SK-N-SH (cell line): Measurements from ENCODE around the gene LCN10. TPM values are rescaled to one million over a fixed set of nuclear protein-coding genes. Genes with fewer than 3 reads are reported as not detected.

Source experiments
- CTCF ChIA-PET: fragments of 300-600, 350-600 bp; formaldehyde crosslinking; extraction: SDS; loops from one replicate; lab custom pipeline; 2021; lab: Yijun Ruan, JAX
- POLR2A ChIA-PET: fragments of 350-600 bp; sonication (Branson Sonifier 250); formaldehyde crosslinking; extraction: SDS; loops from one replicate; lab custom pipeline; 2020; ENCODE audit warnings: antibody characterized with exemption, inconsistent platforms; lab: Yijun Ruan, JAX
- DNase-seq: peaks from one replicate; pipeline ENCODE4 v3.0.0; 2012
- H2AFZ ChIP-seq: fragments of 200-600 bp; sonication (generic); 2 replicates; pipeline ENCODE4 v1.8.1; 2016; ENCODE audit warnings: antibody characterized with exemption, mild to moderate bottlenecking, low read depth
- H3F3A ChIP-seq: fragments of 200-600 bp; sonication (generic); replicated peaks from 2 replicates; pipeline ENCODE3; 2016; ENCODE audit warnings: antibody characterized with exemption, mild to moderate bottlenecking; ENCODE audit not compliant: insufficient read depth
- H3K27ac ChIP-seq, 2 experiments: fragments of 200-500 bp in 1 of 2; fragments of 200-600 bp in 1 of 2; sonication (Bioruptor generic) in 1 of 2; sonication (generic), shearing (Covaris generic) in 1 of 2; 2 replicates each; pipeline versions ENCODE4 v1.5.1 to v1.6.1; 2014 to 2016; ENCODE audit warnings: low read depth in 2 of 2, inconsistent platforms in 1 of 2, low read length in 1 of 2, mild to moderate bottlenecking in 1 of 2, mixed read lengths in 1 of 2
- H3K27me3 ChIP-seq: fragments of 200-600 bp; sonication (generic), shearing (Covaris generic); 2 replicates; pipeline ENCODE4 v1.6.1; 2016; ENCODE audit warnings: mixed run types; ENCODE audit not compliant: insufficient read depth
- H3K36me3 ChIP-seq, 2 experiments: fragments of 200-500 bp in 1 of 2; fragments of 200-600 bp in 1 of 2; sonication (Bioruptor generic) in 1 of 2; sonication (generic) in 1 of 2; replicated peaks in 1 of 2; 2 replicates each; pipeline versions ENCODE3 to v1.5.1; 2014 to 2016; ENCODE audit warnings: low read length in 1 of 2, mild to moderate bottlenecking in 1 of 2; ENCODE audit not compliant: insufficient read depth in 2 of 2, control insufficient read depth in 1 of 2
- H3K4me1 ChIP-seq, 2 experiments: fragments of 200-500 bp in 1 of 2; fragments of 200-600 bp in 1 of 2; sonication (Bioruptor generic) in 1 of 2; sonication (generic), shearing (Covaris generic) in 1 of 2; 2 replicates each; pipeline versions ENCODE4 v1.5.1 to v1.6.1; 2014 to 2016; ENCODE audit warnings: low read depth in 1 of 2, low read length in 1 of 2, mixed run types in 1 of 2; ENCODE audit not compliant: insufficient read depth in 2 of 2, control insufficient read depth in 1 of 2
- H3K4me2 ChIP-seq: fragments of 200-600 bp; sonication (generic), shearing (Covaris generic); 2 replicates; pipeline ENCODE4 v1.6.1; 2017; ENCODE audit warnings: mixed run types
- H3K4me3 ChIP-seq, 2 experiments: fragments of 200-500 bp in 1 of 2; fragments of 200-600 bp in 1 of 2; sonication (Bioruptor generic) in 1 of 2; sonication (generic), shearing (Covaris generic) in 1 of 2; 2 replicates each; pipeline versions ENCODE4 v1.5.1 to v1.8.1; 2014 to 2016; ENCODE audit warnings: low read depth in 2 of 2, inconsistent platforms in 1 of 2, low read length in 1 of 2, mild to moderate bottlenecking in 1 of 2, mixed read lengths in 1 of 2, moderate library complexity in 1 of 2
- H3K79me2 ChIP-seq: fragments of 200-600 bp; sonication (generic); 2 replicates; pipeline ENCODE4 v1.8.1; 2017; ENCODE audit warnings: mild to moderate bottlenecking; ENCODE audit not compliant: insufficient read depth
- H3K9ac ChIP-seq: fragments of 200-600 bp; sonication (generic); 2 replicates; pipeline ENCODE4 v1.6.1; 2017; ENCODE audit warnings: mixed run types
- H3K9me2 ChIP-seq: fragments of 200-600 bp; sonication (generic); 2 replicates; pipeline ENCODE4 v1.6.1; 2017; ENCODE audit warnings: mixed run types
- H3K9me3 ChIP-seq: fragments of 200-600 bp; sonication (generic); 2 replicates; pipeline ENCODE4 v1.6.1; 2017; ENCODE audit warnings: mixed run types, mild to moderate bottlenecking, moderate library complexity
- H4K20me1 ChIP-seq: fragments of 200-600 bp; sonication (generic); 2 replicates; pipeline ENCODE4 v1.6.1; 2017; ENCODE audit warnings: mild to moderate bottlenecking, mixed run types; ENCODE audit not compliant: insufficient read depth
- CHD2 ChIP-seq: fragments of 150-350 bp; IDR thresholded peaks from 2 replicates; pipeline ENCODE4 v1.6.1; 2018; ENCODE audit warnings: low read length; ENCODE audit not compliant: partially characterized antibody
- CTCF ChIP-seq: fragments of 200-600 bp; sonication (generic); IDR thresholded peaks from 2 replicates; pipeline ENCODE4 v1.6.1; 2017; ENCODE audit warnings: antibody characterized with exemption, mild to moderate bottlenecking, moderate library complexity
- FOSL2 ChIP-seq: IDR thresholded peaks from 2 replicates; pipeline ENCODE4 v1.4.0; 2012; ENCODE audit warnings: low read depth, mild to moderate bottlenecking, moderate library complexity, borderline replicate concordance
- FOXM1 ChIP-seq: IDR thresholded peaks from 2 replicates; pipeline ENCODE4 v1.4.0; 2012; ENCODE audit warnings: low read depth, mild to moderate bottlenecking
- GABPA ChIP-seq: IDR thresholded peaks from 2 replicates; pipeline ENCODE4 v1.4.0; 2012; ENCODE audit warnings: low read depth, mild to moderate bottlenecking
- IRF3 ChIP-seq: fragments of 150-350 bp; IDR thresholded peaks from 2 replicates; pipeline ENCODE4 v1.6.1; 2016; ENCODE audit warnings: mild to moderate bottlenecking, low read depth, low read length
- JUND ChIP-seq: IDR thresholded peaks from 2 replicates; pipeline ENCODE4 v1.4.0; 2012
- MAX ChIP-seq: IDR thresholded peaks from 2 replicates; pipeline ENCODE4 v1.4.0; 2012; ENCODE audit warnings: low read depth
- NFIC ChIP-seq: IDR thresholded peaks from 2 replicates; pipeline ENCODE4 v1.4.0; 2012; ENCODE audit warnings: borderline replicate concordance
- NRF1 ChIP-seq: IDR thresholded peaks from 2 replicates; pipeline ENCODE4 v1.6.1; 2012; ENCODE audit warnings: low read depth, mild to moderate bottlenecking, low read length
- PBX3 ChIP-seq: IDR thresholded peaks from 2 replicates; pipeline ENCODE4; 2012
- RAD21 ChIP-seq: IDR thresholded peaks from 2 replicates; pipeline ENCODE4 v1.6.1; 2012; ENCODE audit warnings: mild to moderate bottlenecking, low read length
- RCOR1 ChIP-seq: fragments of 150-350 bp; IDR thresholded peaks from 2 replicates; pipeline ENCODE4 v1.6.1; 2017; ENCODE audit warnings: antibody characterized with exemption, low read length
- RFX5 ChIP-seq: IDR thresholded peaks from 2 replicates; pipeline ENCODE4 v1.6.1; 2012; ENCODE audit warnings: mild to moderate bottlenecking, improper control_type of control experiment, low read length
- RXRA ChIP-seq: IDR thresholded peaks from 2 replicates; pipeline ENCODE4 v1.4.0; 2012; ENCODE audit warnings: low read depth, mild to moderate bottlenecking, borderline replicate concordance
- SMC3 ChIP-seq: IDR thresholded peaks from 2 replicates; pipeline ENCODE4 v1.6.1; 2012; ENCODE audit warnings: low read depth, low read length, improper control_type of control experiment
- TEAD4 ChIP-seq: IDR thresholded peaks from 2 replicates; pipeline ENCODE4 v1.4.0; 2012; ENCODE audit warnings: mild to moderate bottlenecking, borderline replicate concordance; ENCODE audit not compliant: insufficient read depth
- ZBTB33 ChIP-seq: IDR thresholded peaks from 2 replicates; pipeline ENCODE4 v1.4.0; 2012; ENCODE audit warnings: low read depth, borderline replicate concordance
- WGBS: methylation state at CpG from one replicate; pipeline ENCODE4 v1.1.6; 2017; ENCODE audit warnings: low lambda C conversion rate; 5-methylcytosine and 5-hydroxymethylcytosine counted together
- polyA plus RNA-seq, 3 experiments: library from polyadenylated mRNA; depleted of rRNA; stranded (reverse); fragments of >200 nt; gene quantifications; 2 replicates each; pipeline ENCODE4 v1.2.3, GENCODE V29; 2012

The LCN10 gene
- polyA plus RNA-seq, 1 of the 3 experiments (the other 2 are of a cell fraction): not detected

- Histone ChIP-seq H3K9me2 (no peaks in the 10 kb centered on the region), H3K9ac (no peak overlapping the region), H3K4me1 (peaks cover 0 to 11% of the 10 kb centered on the region in 2 experiments; a peak in 1 of 4 replicates), H3F3A (peaks cover 8% of the 10 kb centered on the region), H3K27ac (no peak overlapping the region), H3K79me2 (peaks cover 5% of the 10 kb centered on the region), H3K27me3 (no peaks in the 10 kb centered on the region), H4K20me1 (peaks cover 36% of the 10 kb centered on the region), H3K4me2 (no peak overlapping the region), H2AFZ (no peak overlapping the region), H3K4me3 (no peak overlapping the region), H3K9me3 (no peaks in the 10 kb centered on the region), H3K36me3 (peaks cover 4 to 24% of the 10 kb centered on the region in 2 experiments)
- 70% methylated on average over 10 of the region's 24 CpGs for WGBS
- TF ChIP-seq RFX5: no peak
- DNase-seq: no peak
- CTCF ChIA-PET: interaction anchor here (0.6 to 8.4 kb wide), 4 partner anchors 9 to 252 kb away, joined by 3 to 99 read pairs (median 4); partner anchors contain the start of gene LCN8
- POLR2A ChIA-PET: interaction anchor here (1.3 kb wide), 1 partner anchor 8 kb away, joined by 8 read pairs; no protein-coding TSS in a partner anchor
Measured at GRCh38 chr9:136719195-136719880, 23.4 kb downstream of the LCN10 start.

- Histone ChIP-seq H3F3A (peaks cover under 1% of the 10 kb centered on the region), H3K9me3 (no peaks in the 10 kb centered on the region), H3K79me2 (no peaks in the 10 kb centered on the region), H4K20me1 (peaks cover 28% of the 10 kb centered on the region), H3K4me2 (no peak overlapping the region), H3K4me3 (no peak overlapping the region), H3K27me3 (no peaks in the 10 kb centered on the region), H3K4me1 (peaks cover 0 to 17% of the 10 kb centered on the region in 2 experiments; a peak in 1 of 4 replicates), H3K36me3 (peaks cover 0 to 16% of the 10 kb centered on the region in 2 experiments), H3K27ac (no peak overlapping the region), H2AFZ (no peak overlapping the region), H3K9ac (no peak overlapping the region), H3K9me2 (no peaks in the 10 kb centered on the region)
- 87% methylated on average over 11 of the region's 20 CpGs for WGBS
- ChIA-PET CTCF (interaction anchor here (0.6 to 8.4 kb wide), 4 partner anchors 9 to 251 kb away, joined by 3 to 99 read pairs (median 4); partner anchors contain the start of gene LCN8), POLR2A (interaction anchor here (0.6 to 1.3 kb wide), 2 partner anchors 9 to 74 kb away, joined by 3 to 8 read pairs; no protein-coding TSS in a partner anchor)
- DNase-seq: no peak
- no peak for TF ChIP-seq SMC3
- no peak for TF ChIP-seq NFIC
- no peak for TF ChIP-seq CTCF
- no peak for TF ChIP-seq ZBTB33
- TF ChIP-seq IRF3: no peak
- no peak for TF ChIP-seq RCOR1
- TF ChIP-seq GABPA: no peak
- no peak for TF ChIP-seq NRF1
- no peak for TF ChIP-seq PBX3
- no peak for TF ChIP-seq RXRA
- TF ChIP-seq CHD2: no peak
- TF ChIP-seq RAD21: no peak
- no peak for TF ChIP-seq FOSL2
- TF ChIP-seq TEAD4: no peak
- no peak for TF ChIP-seq JUND
- TF ChIP-seq MAX: no peak
- no peak for TF ChIP-seq FOXM1
- no peak for TF ChIP-seq RFX5
Measured at GRCh38 chr9:136718345-136719194, 24.2 kb downstream of the LCN10 start.
